HG02970 (cell line): ENCODE results near the gene CFAP119.

Source experiments
- ATAC-seq: cut with Tn5 transposase; IDR thresholded peaks from one replicate; pipeline ENCODE4 v1.9.1; 2021; ENCODE audit warnings: mild to moderate bottlenecking, moderate library complexity, moderate number of reproducible peaks; ENCODE audit not compliant: unreplicated experiment, low FRiP score

CFAP119 gene

DNA sequence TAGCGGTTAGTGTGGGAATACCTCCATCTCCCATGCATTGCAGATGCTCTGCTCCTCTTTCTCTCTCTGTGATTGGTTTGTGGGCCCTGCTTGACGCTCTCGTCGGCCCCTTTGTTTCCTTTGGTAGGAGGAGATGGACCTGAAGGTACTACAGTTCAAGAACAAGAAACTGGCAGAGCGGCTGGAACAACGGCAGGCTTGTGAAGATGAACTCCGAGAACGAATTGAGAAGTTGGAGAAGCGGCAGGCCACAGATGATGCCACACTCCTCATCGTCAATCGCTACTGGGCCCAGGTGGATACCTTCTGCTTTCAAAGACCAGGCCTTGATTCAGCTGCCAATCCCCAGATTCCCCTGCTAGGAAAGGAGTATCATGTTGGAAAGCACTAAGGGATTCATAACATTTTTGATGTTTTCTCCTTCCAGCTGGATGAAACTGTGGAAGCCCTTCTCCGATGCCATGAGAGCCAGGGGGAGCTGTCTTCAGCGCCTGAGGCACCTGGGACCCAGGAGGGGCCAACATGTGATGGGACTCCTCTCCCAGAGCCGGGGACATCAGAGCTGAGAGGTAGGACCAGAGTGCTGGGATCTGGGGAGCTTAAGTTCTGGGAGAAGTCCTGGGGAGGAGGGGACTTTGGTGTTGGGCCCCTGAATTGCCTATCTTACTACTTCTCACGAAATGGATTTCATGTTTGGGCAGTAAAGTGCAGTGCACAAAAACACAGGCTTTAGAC lies 1.3 kb upstream of the CFAP119 start:
- no peak for ATAC-seq

- ATAC-seq, result peak; percentile 11
These were observed 385 bp downstream of the CFAP119 start for GRCh38 chr16:30761427-30761927.

DNA sequence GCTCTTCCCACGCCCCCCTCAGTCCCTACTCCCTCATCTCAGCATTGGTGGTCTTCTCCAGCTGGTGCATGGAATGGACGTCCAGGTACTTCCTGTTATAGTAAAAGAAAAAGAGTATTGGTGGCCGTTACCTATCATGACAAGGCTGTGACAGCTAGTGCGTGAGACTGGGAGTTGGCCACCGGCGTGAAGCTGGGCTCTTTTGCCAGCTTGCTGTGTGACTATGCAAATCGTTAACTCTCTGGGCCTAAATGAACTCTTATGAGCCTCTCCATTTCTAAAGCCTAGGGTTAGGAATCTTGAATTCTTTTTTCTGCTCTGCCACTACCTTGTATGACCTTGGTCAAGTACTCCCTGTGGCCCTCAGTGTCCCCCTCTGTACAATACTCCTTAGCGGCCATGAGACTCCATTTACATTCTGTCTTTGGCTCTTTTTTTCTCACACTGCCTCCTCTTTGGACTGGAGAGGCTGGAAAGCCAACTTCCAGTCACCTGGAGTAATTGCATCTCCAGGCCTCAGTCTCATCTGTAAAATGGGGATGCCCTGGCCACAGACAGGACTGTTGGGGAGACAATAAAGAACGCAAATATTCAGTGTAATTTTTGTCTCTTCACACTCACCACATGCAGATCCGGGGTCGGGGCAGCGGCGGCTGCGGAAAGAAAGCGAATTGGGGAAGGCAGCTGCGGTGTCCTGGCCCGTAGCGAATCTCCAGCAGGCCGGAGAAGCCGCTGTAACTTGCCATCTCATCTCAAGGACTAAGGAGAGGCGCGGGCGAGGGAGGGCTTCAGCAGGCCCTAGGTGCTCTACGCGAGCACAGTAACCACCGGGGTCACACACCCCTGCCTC lies 1.1 kb downstream of the CFAP119 start:
- ATAC-seq, result no peak

- no peak for ATAC-seq
These were observed 1.8 kb downstream of the CFAP119 start for GRCh38 chr16:30760001-30760559.

GRCh38 chr16:30758988-30759491 lies 2.8 kb downstream of the CFAP119 start:
- no peak for ATAC-seq

- no peak for ATAC-seq
These were observed 4.5 kb downstream of the CFAP119 start for GRCh38 chr16:30757316-30757715.

DNA sequence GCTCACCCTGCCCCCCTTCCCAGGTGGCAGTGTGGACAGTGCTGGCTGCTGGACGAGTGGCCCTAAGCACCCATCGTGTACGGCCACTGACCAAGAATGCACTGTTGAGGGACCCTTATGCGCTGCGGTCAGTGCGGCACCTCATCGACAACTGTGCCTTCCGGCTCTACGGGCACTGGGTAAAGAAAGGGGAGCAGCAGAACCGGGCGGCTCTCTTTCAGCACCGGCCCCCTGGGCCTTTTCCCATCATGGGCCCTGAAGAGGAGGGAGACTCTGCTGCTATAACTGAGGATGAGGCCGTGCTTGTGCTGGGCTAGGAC lies 5.1 kb downstream of the CFAP119 start:
- no peak for ATAC-seq

- no peak for ATAC-seq
These were observed 5.7 kb downstream of the CFAP119 start for GRCh38 chr16:30755955-30756780.

- ATAC-seq, result no peak
These were observed 8.3 kb downstream of the CFAP119 start for GRCh38 chr16:30753596-30753995.

GRCh38 chr16:30750876-30751465 lies 10.9 kb downstream of the CFAP119 start:
- ATAC-seq, result no peak

- no peak for ATAC-seq
These were observed 11.7 kb downstream of the CFAP119 start for GRCh38 chr16:30750201-30750600.

DNA sequence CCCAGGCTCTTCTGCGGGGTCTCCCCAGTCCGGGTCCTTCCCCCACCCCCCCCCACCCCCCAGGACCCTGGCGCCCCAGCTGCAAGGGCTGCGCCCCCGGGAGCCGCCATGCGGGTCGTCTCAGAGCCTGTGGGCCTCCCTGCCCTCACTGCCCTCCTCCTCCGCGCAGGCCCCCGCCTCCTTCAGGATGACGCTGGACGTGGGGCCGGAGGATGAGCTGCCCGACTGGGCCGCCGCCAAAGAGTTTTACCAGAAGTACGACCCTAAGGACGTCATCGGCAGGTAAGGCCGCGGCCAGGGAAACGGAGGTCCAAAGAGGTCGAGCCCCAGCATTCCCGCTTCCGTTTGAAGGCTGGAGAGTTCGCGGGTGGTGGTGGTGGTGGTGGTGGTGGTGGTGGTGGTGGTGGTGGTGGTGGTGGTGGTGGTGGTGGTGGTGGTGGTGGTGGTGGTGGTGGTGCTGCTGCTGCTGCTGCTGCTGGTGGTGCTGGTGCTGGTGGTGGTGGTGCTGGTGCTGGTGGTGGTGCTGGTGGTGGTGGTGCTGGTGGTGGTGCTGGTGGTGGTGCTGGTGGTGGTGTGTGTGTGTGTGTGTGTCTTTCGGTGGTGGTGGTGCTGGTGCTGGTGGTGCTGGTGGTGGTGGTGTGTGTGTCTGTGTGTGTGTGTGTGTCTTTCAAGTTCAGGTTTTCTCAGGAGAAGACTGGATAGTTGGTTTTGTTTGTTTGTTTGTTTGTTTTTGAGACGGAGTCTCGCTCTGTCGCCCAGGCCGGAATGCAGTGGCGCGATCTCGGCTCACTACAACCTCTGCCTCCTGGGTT lies 13.0 kb downstream of the CFAP119 start:
- no peak for ATAC-seq

GRCh38 chr16:30747799-30748633 lies 13.8 kb downstream of the CFAP119 start, which contains the start of gene PHKG2:
Gene PHKG2 (plus strand): TSS chr16:30748425. CDS start chr16:30748821, 396 bp downstream.
- peak; percentile 94 for ATAC-seq

GRCh38 chr16:30747331-30747730 lies 14.5 kb downstream of the CFAP119 start:
- ATAC-seq, result no peak

DNA sequence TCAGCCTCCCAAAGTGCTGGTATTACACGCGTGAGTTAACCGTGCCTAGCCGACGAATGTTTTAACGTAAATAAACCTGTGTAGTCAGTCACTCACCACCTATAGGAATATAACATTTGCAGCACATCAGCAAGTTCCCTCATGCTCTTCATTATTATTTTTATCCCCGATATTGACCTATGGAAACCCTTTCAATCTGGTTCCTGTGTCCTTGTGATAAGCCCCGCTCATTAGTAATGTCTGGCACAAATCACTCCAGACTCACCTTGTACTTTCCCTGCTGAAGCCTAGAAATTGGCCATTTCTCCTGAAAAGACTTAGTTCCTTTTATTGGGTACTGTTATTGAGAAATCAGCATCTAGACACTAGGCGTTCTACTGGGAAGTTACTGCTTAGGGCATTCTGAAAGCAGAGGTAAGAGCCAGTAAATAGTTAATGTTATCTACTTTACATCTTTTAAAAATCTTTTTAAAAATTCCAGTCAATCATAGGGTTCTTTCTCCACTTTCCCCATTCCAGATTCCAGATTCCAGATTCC lies 15.2 kb downstream of the CFAP119 start:
- no peak for ATAC-seq

DNA sequence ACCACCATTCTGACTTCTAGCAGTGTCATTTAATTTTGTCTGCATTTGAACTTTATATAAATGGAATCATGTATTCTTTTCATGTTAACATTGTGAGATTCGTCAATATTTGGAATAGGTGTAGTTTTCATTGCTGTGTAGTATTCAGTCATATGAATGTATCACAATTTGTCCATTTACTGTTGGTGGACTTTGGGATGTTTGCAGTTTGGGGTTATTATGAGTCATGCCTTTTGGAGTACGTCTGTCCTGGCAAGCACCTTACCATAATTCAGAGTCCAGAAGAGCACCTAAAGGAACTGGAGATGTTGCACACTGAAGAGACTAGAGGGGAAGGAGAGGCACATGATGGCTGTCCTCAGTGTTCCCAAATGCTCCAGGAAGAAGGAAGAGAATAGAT lies 16.8 kb downstream of the CFAP119 start:
- no peak for ATAC-seq

DNA sequence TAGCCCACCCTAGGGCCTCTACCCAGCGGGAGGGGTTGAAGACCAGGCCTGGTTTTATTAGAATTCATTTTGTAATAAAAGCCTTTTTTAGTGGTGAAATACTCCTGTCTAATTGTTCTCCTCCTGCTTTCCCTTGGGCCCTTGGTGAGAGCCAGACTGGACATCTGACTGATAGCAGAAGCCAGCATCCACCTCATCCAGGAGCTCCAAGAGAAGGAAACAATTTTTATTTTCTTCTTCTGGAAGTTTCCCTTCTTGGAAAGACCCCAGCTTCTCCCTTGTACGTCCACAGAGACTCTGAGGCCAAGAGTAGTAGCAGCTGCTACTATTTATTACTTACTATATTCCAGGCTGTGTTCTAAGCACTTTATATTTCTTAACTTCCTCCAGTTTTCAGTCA lies 17.7 kb downstream of the CFAP119 start:
- ATAC-seq, result no peak

DNA sequence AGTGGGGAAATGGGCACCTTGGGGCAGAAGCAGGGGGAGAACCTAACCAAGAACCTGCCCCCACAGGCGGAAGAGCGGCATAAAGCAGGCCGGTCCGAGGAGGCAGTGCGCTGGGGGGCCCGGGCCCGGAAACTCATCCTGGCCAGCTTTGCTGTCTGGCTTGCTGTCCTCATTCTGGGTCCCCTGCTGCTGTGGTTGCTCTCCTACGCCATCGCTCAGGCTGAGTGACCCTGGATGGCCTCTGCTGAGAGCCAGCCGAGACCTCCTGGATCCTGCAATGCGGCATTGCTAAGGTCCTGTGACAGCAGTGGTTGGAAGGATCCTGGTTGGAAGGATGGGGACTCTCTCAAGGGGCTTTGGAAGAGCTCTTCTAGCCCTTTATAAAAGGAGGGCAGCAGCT lies 18.1 kb downstream of the CFAP119 start:
- no peak for ATAC-seq
